ENCODE results near the gene ALCAM. TPM values are rescaled to one million over a fixed set of nuclear protein-coding genes. Genes with fewer than 3 reads are reported as not detected.

Gene ALCAM
- total RNA-seq, 1 donor from 2014 or later = 28.6 TPM

DNA sequence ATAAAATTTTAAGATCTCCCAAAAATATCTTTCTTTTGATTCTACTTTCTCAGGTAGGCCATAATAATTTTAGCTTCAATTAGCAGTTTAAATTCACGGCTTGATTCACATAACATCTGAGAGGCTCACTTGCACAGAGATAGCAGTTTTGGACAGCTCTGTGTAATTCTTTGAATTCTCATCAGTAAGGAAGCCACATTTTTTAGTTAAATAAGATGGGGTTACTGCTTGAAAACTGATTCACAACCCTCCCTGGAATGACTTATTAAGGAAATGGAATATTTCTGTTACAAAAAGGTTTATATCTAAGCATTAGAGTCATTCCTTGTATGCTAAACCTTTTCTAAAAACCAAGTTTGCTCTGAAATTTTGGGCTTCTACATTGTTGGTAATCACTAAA, 212.7 kb downstream of the ALCAM start:
- TF ChIP-seq, protein P1, sequence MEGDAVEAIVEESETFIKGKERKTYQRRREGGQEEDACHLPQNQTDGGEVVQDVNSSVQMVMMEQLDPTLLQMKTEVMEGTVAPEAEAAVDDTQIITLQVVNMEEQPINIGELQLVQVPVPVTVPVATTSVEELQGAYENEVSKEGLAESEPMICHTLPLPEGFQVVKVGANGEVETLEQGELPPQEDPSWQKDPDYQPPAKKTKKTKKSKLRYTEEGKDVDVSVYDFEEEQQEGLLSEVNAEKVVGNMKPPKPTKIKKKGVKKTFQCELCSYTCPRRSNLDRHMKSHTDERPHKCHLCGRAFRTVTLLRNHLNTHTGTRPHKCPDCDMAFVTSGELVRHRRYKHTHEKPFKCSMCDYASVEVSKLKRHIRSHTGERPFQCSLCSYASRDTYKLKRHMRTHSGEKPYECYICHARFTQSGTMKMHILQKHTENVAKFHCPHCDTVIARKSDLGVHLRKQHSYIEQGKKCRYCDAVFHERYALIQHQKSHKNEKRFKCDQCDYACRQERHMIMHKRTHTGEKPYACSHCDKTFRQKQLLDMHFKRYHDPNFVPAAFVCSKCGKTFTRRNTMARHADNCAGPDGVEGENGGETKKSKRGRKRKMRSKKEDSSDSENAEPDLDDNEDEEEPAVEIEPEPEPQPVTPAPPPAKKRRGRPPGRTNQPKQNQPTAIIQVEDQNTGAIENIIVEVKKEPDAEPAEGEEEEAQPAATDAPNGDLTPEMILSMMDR (IDR thresholded peaks at IDR 0.05; ENCODE audit: unreplicated experiment) = no peak
- no peak for DNase-seq (ENCODE audit: low spot score, unreplicated experiment)
- Mint-ChIP-seq H3K27me3 (no peaks in the 10 kb centered on the region), H3K4me3 (ENCODE audit: low read depth) (no peak overlapping the region), H3K9me3 (ENCODE audit: low read depth) (peaks cover 6% of the 10 kb centered on the region), H3K27ac (no peak overlapping the region), H3K4me1 (ENCODE audit: low read depth) (no peaks in the 10 kb centered on the region), H3K36me3 (ENCODE audit: insufficient read depth) (peaks cover 2% of the 10 kb centered on the region)

DNA sequence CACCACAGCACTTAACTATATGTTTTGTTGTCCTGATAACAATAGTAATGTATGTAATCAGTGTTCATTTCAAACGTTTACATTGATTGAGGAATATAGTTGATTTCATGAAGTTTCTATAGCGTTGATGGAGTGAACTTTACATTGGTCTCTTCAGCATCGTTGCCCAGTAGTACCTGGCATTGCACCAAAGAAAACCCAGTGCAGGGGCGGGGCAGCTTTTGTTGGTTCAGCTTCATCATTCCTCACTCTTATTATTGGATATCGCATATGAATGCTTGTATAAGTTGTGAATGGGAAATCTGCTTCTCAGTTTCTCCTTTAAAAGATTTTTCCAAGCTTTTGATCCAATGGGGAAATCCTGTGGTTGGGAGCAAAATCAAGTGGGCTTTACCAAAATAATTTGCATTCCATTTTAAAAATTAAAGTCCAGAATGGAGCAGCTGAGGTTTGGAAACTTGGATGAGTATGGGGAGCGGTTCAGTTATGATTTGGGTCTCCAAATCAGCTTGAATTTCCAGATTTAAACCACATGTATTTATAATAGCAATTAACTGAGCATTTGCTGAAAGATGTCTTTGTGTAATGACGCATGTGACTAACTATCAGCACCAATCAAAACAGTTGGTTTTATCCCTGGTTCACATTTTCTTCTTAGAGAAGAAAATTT, 213.7 kb downstream of the ALCAM start:
- no peak overlapping the region for H3K27ac Mint-ChIP-seq
- no peak for DNase-seq (ENCODE audit: low spot score, unreplicated experiment)
- peaks cover 6% of the 10 kb centered on the region for H3K9me3 Mint-ChIP-seq (ENCODE audit: low read depth)
- H3K27me3 Mint-ChIP-seq = no peaks in the 10 kb centered on the region
- TF ChIP-seq, protein P1 (IDR thresholded peaks at IDR 0.05; ENCODE audit: unreplicated experiment) = no peak
- peaks cover 2% of the 10 kb centered on the region for H3K36me3 Mint-ChIP-seq (ENCODE audit: insufficient read depth)
- H3K4me1 Mint-ChIP-seq (ENCODE audit: low read depth) = no peaks in the 10 kb centered on the region
- no peak overlapping the region for H3K4me3 Mint-ChIP-seq (ENCODE audit: low read depth)

DNA sequence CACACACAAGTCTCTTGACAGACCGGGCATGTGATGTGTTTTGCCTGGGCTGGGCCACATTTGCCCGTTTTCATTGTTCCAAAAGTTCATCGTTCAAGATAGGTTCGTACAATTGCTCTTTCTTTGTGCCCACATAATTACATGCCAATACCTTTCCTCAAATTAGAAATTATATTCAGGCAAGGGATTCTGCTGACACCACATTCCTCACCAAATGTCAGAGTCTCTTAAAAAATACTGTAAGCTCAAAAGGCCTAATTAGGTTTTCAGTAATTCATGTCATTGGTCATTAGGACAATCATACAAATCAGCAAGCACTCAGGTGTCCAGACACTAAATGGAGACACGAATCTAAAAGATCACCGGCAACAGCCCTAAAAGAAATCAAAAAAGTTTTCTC, 215.3 kb downstream of the ALCAM start:
- TF ChIP-seq, protein P1 (IDR thresholded peaks at IDR 0.05; ENCODE audit: unreplicated experiment) = no peak
- peaks cover 6% of the 10 kb centered on the region for H3K9me3 Mint-ChIP-seq (ENCODE audit: low read depth)
- H3K36me3 Mint-ChIP-seq (ENCODE audit: insufficient read depth) = no peaks in the 10 kb centered on the region
- H3K4me1 Mint-ChIP-seq (ENCODE audit: low read depth) = no peaks in the 10 kb centered on the region
- no peaks in the 10 kb centered on the region for H3K27me3 Mint-ChIP-seq
- no peak overlapping the region for H3K27ac Mint-ChIP-seq
- H3K4me3 Mint-ChIP-seq (ENCODE audit: low read depth) = no peak overlapping the region
- no peak for DNase-seq (ENCODE audit: low spot score, unreplicated experiment)

DNA sequence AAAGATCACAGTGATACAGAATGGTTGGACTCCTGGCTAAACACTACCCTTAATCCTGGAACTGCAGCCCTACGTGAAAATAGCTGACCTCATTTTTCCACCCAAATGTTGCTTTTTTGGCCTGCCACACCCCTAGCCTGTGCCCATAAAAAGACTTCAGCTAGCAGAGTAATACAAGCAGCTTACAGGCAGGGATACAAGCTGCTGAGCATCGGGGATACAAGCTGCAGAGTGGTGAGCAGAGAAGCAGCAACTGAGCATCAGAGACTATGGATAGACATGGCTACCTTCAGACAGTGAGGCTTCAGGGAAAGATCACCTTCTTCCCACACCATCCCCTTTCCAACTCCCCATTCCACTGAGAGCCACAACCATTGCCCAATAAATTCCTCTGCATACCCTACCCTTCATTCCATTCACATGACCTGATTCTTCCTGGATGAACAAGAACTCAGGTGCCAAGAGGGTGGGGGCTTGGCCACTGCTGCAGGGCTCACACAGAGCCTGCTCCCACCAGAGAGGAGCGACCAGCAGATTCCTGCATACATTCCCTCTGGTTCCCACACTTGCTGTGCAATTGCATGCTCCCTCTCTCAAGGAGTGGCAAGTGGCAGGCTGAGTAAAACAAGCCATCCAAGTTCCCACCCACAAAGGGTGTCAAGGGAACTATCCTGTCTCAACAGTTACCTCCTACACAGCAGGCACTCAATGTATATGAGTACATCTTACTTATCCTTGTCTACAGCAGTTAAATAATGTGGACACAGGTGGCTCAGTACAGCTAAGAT, 217.5 kb downstream of the ALCAM start:
- TF ChIP-seq, protein P1 (IDR thresholded peaks at IDR 0.05; ENCODE audit: unreplicated experiment) = no peak
- no peaks in the 10 kb centered on the region for H3K27me3 Mint-ChIP-seq
- no peaks in the 10 kb centered on the region for H3K36me3 Mint-ChIP-seq (ENCODE audit: insufficient read depth)
- H3K27ac Mint-ChIP-seq = no peak overlapping the region
- no peaks in the 10 kb centered on the region for H3K4me1 Mint-ChIP-seq (ENCODE audit: low read depth)
- DNase-seq (ENCODE audit: low spot score, unreplicated experiment) = no peak
- H3K9me3 Mint-ChIP-seq (ENCODE audit: low read depth) = peaks cover 6% of the 10 kb centered on the region
- no peak overlapping the region for H3K4me3 Mint-ChIP-seq (ENCODE audit: low read depth)

DNA sequence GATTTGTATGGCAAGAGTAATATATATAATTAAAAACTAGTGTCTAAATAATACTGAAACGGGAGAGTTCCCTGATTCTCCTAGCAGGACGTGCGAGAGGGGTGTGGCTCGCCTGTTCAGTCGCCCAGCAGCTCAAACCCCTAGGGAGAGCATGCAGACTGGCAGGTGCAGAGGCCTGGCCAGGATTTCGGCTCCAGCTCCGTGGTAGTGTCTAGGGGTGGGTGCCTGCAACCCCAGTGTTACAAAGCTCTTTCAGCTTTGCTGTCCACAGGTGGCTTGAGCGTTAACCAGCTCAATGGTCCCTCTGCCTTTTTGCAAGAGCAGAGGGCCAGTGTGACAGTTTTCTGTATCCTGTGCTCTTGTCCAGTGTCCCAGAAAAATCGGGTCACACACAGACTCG, 226.6 kb downstream of the ALCAM start:
- TF ChIP-seq, protein P1 (IDR thresholded peaks at IDR 0.05; ENCODE audit: unreplicated experiment) = no peak
- Mint-ChIP-seq H3K27me3 (no peaks in the 10 kb centered on the region), H3K27ac (no peak overlapping the region), H3K4me3 (ENCODE audit: low read depth) (no peak overlapping the region), H3K36me3 (ENCODE audit: insufficient read depth) (no peaks in the 10 kb centered on the region), H3K9me3 (ENCODE audit: low read depth) (peaks cover 4% of the 10 kb centered on the region), H3K4me1 (ENCODE audit: low read depth) (no peaks in the 10 kb centered on the region)
- no peak for DNase-seq (ENCODE audit: low spot score, unreplicated experiment)
